GM19023 (cell line): Measurements from ENCODE around the gene LAG3.

ENCODE experiments used
- ATAC-seq: cut with Tn5 transposase; IDR thresholded peaks from one replicate; pipeline ENCODE4 v1.9.1; 2021; ENCODE audit warnings: mild to moderate bottlenecking, moderate library complexity; ENCODE audit not compliant: unreplicated experiment

Gene LAG3

GRCh38 chr12:6752921-6753771 is 19.2 kb upstream of the LAG3 start, which contains the start of gene MLF2:
Gene MLF2 (minus strand): TSS chr12:6753141. CDS start chr12:6752334, 807 bp downstream.
- ATAC-seq = peak; percentile 90

GRCh38 chr12:6753772-6754356 is 18.5 kb upstream of the LAG3 start:
- ATAC-seq = no peak

- ATAC-seq = no peak
Observed at GRCh38 chr12:6754411-6754810, 17.9 kb upstream of the LAG3 start.

GRCh38 chr12:6757028-6757690 is 15.2 kb upstream of the LAG3 start:
- ATAC-seq = no peak

- ATAC-seq = no peak
Observed at GRCh38 chr12:6758506-6759095, 13.7 kb upstream of the LAG3 start.

GRCh38 chr12:6759741-6760140 is 12.6 kb upstream of the LAG3 start:
- ATAC-seq = no peak

- no peak for ATAC-seq
Observed at GRCh38 chr12:6763380-6763779, 8.9 kb upstream of the LAG3 start.

- ATAC-seq = peak; percentile 83
Observed at GRCh38 chr12:6764011-6764828, 8.1 kb upstream of the LAG3 start.

- ATAC-seq = no peak
Observed at GRCh38 chr12:6765048-6765633, 7.2 kb upstream of the LAG3 start.

- ATAC-seq = peak; percentile 21
Observed at GRCh38 chr12:6765634-6766581, 6.4 kb upstream of the LAG3 start, which contains the start of gene PTMS. Gene PTMS (plus strand): TSS chr12:6766363. CDS start chr12:6766706, 343 bp downstream.

GRCh38 chr12:6766651-6767349 is 5.5 kb upstream of the LAG3 start:
- ATAC-seq = peak; percentile 51

GRCh38 chr12:6767353-6768319 is 4.7 kb upstream of the LAG3 start:
- no peak for ATAC-seq

- ATAC-seq = no peak
Observed at GRCh38 chr12:6768437-6768914, 3.8 kb upstream of the LAG3 start.

- no peak for ATAC-seq
Observed at GRCh38 chr12:6768990-6769389, 3.3 kb upstream of the LAG3 start.

GRCh38 chr12:6769666-6770065 is 2.7 kb upstream of the LAG3 start:
- no peak for ATAC-seq

- no peak for ATAC-seq
Observed at GRCh38 chr12:6770094-6770493, 2.2 kb upstream of the LAG3 start.

GRCh38 chr12:6770600-6770999 is 1.7 kb upstream of the LAG3 start:
- ATAC-seq = no peak
